EL (cell line): ENCODE results near the gene PISD.

ENCODE experiments used
- DNase-seq: peaks from one replicate; pipeline ENCODE4 v3.0.0-alpha.2; 2016

Gene PISD

GRCh38 chr22:31652088-31652487 is 9.9 kb downstream of the PISD start:
- DNase-seq: no peak

DNA sequence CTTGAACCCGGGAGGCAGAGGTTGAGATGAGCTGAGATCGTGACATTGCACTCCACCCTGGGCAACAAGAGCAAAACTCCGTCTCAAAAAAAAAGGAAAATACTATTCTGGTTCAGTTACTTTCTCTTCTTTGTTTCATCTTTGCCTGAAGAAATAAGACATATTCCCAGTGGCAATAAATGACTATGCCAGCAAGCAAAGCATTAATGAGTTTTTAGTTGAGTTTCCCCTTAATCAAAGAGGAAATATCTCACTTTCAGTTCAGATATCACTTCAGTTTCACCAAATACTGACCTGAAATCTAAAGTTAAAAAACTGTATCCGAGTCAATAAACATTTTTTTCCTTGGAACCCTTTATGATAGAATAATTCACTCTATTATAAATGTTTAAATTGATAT is 10.4 kb downstream of the PISD start:
- DNase-seq: no peak

DNA sequence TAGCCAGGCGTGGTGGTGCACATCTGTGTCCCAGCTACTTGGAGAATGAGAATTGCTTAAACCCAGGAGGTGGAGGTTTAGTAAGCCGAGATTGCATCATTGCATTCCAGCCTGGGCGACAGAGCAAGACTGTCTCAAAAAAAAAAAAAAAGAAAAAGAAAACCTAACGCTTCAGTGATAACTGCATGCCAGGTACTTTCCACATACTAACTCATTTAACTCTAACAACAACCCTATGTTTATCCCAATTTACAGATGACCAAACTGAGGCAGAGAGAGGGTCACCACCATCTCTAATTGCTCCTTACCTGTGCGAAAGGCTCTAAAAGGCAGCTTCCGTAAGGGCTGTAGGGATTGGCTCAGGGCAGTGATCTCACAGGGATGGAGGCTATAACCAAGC is 11.6 kb downstream of the PISD start:
- DNase-seq: peak; percentile 88

GRCh38 chr22:31647523-31648320 is 14.3 kb downstream of the PISD start:
- peak; percentile 84 for DNase-seq

- peak; percentile 16 for DNase-seq
These were observed 14.9 kb downstream of the PISD start for GRCh38 chr22:31647066-31647465.

DNA sequence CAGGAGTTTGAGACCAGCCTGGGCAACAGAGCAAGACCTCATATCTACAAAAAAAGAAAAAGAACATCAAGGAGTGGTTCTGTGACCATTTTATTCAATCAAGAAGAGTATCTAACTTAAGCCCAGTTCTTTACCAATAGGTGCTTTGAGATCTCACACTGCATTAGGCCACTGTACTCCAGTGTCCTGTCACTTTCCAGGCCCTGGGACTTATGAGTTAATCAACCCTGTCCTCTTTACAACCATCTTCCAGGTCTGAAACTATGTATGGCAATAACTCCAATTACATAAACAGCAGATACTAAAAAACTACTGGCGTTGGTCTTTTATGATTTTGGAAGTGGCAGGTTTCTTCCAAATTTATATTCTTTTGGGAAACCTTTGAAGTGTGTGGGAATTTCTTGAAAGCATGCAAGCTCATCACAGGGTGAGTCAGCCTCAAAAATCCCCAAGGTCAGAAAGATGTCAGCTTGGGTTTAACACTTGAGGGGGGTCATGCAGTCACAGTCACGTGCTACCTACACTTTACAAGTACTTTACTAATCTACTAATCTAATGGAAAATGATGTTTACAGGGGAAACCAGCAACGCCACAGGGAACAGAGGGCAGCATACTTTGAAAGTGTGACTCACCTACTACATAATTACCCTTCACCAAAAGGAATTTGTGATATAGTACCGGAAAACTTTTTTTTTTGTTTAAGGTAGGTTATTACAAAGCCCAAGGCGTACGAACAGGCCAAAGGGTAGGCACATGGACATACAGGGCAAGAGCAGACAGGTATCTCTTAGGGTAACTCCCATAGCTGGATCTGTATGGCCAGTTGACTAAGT is 15.6 kb downstream of the PISD start:
- peak; percentile 99 for DNase-seq

- DNase-seq: no peak
These were observed 22.5 kb downstream of the PISD start for GRCh38 chr22:31639436-31640039.

- peak; percentile 51 for DNase-seq
These were observed 24.0 kb downstream of the PISD start for GRCh38 chr22:31637891-31638618.

DNA sequence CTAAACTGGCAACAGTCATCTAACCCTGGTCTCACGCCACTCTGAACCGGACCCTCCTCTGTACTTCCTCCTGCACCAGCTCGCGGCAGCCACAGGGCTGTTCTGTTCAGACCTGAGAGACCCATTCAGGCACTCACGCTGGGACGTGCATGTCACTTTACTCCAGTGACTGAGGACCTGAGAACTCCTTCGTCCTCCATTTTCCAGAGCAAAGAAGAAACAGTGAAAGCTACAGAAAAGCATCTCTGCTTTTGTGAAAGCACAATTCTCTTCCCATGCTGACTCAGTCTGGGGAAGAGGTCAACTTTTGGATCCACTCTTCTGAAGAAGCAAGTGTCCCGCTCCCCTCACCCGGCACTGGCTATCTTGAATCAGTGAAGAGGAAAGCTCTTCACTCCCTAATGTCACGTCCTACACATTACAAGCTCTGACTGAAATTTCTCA is 24.5 kb downstream of the PISD start:
- DNase-seq: no peak

GRCh38 chr22:31635638-31636306 is 26.2 kb downstream of the PISD start:
- DNase-seq: no peak

- DNase-seq: no peak
These were observed 30.6 kb downstream of the PISD start for GRCh38 chr22:31631436-31631835.

DNA sequence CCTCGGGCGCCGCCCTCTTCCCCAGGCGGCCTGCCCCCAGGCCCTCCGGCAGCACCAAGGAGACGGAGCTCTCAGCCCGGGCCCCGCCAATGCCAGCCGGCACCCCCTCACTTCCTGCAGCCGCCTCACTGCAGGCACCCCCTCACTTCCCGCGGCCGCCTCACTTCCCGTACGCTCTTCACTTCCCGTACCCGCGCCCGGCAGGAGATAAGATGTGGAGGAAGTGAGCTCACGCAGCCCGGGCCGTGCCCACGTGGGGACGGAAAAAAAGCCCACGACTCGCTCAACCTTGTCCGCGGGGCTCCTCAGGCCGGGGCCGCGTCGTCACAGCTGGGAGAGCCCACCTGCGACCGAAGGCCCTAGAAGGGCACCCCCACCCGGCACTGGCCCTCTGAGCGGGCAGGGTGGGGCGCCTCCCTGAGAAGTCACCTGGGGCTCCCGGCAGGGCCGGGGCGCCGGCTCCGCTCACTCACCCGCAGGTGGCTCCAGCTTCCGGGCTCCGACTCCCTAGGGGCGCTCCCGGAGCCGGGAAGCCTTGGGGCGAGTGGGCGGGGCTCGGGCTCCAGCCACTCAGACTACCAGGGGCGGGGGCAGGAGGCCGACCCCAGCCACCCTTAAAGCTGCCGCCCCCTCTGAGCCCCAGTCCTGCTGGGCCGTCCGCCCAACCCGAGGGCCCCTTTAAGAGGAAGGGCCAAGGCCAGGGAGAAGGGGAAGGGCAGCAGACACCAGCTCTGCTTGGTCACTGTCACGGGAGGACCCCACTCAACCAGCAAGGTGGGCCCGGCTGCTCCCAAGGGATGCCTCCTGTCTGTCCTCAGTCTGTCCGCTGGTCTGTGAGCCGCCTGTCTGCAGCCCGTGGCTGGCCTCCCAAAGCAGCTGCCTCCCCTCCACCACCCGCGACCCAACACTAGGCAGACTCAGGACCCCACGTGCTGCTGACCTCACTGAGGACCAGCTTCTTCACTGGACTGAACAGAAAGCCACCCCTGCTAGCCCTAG is 31.4 kb downstream of the PISD start:
- peak; percentile 87 for DNase-seq

DNA sequence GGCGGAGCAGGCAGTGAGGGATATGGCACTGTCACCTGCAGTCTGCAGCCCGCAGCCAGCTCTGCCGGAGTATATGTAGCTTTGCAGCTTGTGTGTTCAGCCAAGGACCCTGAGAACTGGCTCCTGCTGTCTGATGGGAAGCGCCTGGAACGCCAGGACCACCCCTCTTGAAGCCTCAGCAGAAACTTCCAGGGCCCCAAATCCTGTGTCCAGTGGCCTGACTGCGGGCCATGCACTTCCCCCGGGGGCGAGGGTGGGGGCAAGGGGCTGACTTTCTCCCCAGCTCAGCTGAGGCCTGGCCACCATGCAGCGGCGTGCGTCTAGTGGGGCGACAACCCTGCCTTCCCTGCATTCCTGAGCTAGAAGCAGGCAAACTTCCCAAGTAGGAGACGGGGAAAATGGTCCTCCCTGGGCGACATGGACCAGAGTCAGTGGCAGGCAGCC is 32.3 kb downstream of the PISD start:
- DNase-seq: no peak

GRCh38 chr22:31628969-31629708 is 32.9 kb downstream of the PISD start:
- DNase-seq: no peak

- DNase-seq: no peak
These were observed 33.7 kb downstream of the PISD start for GRCh38 chr22:31628362-31628761.

GRCh38 chr22:31627223-31627731 is 34.7 kb downstream of the PISD start:
- DNase-seq: no peak

- no peak for DNase-seq
These were observed 35.4 kb downstream of the PISD start for GRCh38 chr22:31626427-31627150.

GRCh38 chr22:31625661-31626426 is 36.2 kb downstream of the PISD start:
- no peak for DNase-seq

GRCh38 chr22:31625257-31625640 is 36.8 kb downstream of the PISD start:
- DNase-seq: no peak
